Measurements from ENCODE around the gene MAPT.
"Not testable (repeated sequence)": the region's sequence is repeated elsewhere in the genome, so short reads cannot be mapped to it uniquely, and the experiment has no call there.

Gene MAPT

GRCh38 chr17:45900723-45901415, 6.5 kb downstream of the MAPT start:
- no peak for DNase-seq (ENCODE audit: low read depth)

DNA sequence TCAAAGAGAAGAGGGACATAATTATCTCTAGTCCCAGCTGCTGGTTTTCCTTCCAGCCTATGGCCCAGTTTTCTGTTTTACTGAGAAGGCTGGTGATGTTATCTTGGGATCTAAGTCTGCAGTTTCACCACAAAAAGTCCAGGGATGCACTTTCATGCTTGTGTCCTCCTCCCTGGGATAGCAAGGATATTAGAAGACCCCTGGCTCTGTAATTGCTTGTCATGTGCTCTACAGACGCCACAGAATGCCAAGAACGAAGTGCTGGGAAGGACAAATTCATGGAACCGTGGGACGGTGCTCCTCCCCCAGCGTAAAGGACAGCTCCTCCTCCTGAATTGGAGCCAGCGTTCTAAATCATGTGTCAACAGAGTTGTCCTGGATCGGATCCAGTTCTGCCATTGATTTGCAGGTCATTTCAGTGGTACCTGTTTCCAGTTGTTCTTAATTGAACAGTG, 8.6 kb downstream of the MAPT start:
- DNase-seq (ENCODE audit: low read depth): no peak

- no peak for DNase-seq (ENCODE audit: low read depth)
Observed at GRCh38 chr17:45904866-45905265, 10.5 kb downstream of the MAPT start.

GRCh38 chr17:45905814-45906213, 11.5 kb downstream of the MAPT start:
- no peak for DNase-seq (ENCODE audit: low read depth)

- DNase-seq (ENCODE audit: low read depth): no peak
Observed at GRCh38 chr17:45906237-45906636, 11.9 kb downstream of the MAPT start.

- no peak for DNase-seq (ENCODE audit: low read depth)
Observed at GRCh38 chr17:45906927-45907622, 12.7 kb downstream of the MAPT start.

DNA sequence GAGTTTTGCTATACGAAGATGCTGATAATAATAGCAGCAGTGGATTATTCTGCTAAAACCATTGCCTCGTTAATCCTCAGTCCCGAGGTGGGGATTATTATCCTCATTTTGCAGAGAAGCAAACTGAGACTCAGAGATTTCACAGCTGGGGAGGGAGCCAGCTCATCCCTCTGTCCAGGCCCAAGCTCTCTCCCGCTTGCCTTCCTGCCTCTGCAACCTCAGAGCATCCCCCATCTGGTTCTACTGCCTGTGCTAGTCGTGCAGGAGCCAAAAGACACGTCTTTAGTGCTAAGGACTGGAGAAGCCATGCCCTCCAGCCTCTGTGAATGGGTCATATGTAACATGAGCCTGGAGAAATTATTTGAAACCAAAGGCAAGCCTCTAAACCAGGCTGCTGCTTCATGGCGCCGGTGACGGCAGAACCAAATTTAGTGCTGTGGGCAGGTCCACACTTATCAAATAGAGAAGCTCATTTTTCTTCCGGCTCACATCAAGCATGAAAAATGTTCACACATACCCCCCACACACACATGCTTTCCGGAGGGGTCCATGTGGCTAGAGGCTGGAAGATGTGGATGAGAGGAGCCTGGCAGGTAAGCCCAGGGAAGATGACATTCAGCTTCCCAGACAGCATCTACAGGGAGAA, 13.5 kb downstream of the MAPT start:
- no peak for DNase-seq (ENCODE audit: low read depth)

GRCh38 chr17:45908460-45908859, 14.1 kb downstream of the MAPT start:
- no peak for DNase-seq (ENCODE audit: low read depth)

DNA sequence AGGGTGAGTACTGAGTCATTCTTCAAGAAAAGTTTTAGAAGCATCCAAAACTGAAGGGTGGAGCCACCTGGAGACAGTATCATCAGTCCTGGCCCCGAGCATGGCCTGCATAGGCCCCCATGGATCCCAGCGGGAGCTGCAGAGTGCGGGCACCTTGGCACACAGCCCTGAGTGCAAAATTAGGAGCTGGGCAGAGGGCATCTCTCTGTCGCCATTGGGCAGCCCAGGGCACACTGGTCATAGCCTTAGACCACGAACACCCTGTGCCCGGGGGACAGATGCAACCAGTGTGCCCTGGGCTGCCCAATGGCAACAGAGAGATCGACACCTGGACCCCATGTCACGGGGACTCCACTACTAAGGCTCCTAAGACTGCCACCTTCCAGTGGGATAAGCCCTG, 14.6 kb downstream of the MAPT start:
- no peak for DNase-seq (ENCODE audit: low read depth)

DNA sequence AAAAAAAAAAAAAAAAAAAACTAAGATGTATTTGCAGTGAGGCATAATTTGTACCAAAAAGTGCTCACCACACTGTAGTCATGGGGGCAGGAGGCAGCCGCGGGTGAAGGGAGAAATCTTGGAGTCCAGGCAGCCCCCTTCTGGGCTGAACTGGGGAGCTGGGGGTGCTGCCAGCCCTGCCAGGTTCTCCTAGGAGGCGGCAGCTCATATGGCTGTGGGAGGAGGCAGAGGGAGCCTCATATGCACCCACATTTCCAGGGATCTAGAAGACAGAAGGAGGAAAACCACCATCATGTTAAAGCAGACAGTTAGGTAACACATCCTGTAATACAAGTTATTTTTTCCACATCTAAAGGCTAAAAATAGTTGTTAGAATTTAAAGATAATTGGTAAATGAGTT, 16.3 kb downstream of the MAPT start:
- no peak for DNase-seq (ENCODE audit: low read depth)

GRCh38 chr17:45912319-45912718, 18.0 kb downstream of the MAPT start:
- DNase-seq (ENCODE audit: low read depth): no peak

- not testable (repeated sequence) for DNase-seq (ENCODE audit: low read depth)
Observed at GRCh38 chr17:45913030-45913429, 18.7 kb downstream of the MAPT start.

DNA sequence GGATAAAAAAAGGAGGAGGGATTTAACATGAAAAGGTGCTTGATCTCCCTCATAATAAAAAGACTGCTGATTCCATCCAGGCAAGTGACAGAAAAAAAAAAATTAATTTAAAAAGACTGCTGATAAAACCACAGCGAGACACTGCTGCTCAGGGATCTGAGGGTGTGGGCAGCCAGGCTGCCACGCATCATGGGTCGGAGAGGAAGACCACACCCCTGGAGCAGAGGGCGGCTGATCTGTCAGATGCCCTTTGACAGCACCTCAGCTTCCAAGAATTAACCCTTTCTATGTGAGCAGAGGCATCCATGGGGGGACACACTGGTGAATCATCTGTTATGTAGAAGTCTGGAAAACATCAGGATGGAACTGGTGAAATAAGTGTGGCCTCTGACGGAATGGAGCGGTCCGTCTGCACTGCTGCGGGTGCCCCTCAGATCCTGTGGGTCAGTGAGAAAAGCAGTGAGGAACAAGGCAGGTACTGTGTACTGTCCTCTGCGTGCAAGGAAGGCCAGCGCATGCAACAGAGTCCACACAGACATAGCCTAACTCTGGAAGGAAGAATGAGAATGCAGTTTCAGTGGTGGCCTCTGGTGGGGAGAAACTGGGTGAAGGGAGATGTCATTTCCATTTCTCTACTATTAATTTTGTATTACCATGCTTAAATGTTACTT, 19.8 kb downstream of the MAPT start:
- no peak for DNase-seq (ENCODE audit: low read depth)

GRCh38 chr17:45915263-45915662, 20.9 kb downstream of the MAPT start:
- no peak for DNase-seq (ENCODE audit: low read depth)

- DNase-seq (ENCODE audit: low read depth): no peak
Observed at GRCh38 chr17:45917081-45917480, 22.7 kb downstream of the MAPT start.

GRCh38 chr17:45918241-45918745, 23.9 kb downstream of the MAPT start:
- no peak for DNase-seq (ENCODE audit: low read depth)

GRCh38 chr17:45919136-45919535, 24.8 kb downstream of the MAPT start:
- no peak for DNase-seq (ENCODE audit: low read depth)

DNA sequence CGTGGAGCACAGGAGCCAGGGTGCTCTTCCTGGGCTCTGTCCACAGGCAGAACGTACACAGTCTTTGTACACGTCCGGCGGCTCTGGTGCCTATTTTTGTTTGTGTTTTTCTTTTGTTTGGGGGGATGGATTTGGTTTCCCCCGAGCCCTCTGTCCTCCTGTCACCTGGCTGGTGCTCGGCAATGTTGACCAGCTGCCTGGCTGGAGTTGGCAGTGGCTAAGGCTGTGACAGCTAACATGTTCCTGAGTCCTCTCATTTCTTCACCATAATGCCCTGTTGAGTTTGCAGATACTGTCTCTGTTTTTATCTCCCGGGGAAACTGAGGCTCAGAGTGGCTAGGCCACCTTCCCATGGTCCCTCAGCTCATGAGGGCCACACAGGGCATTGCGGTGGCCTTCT, 25.7 kb downstream of the MAPT start:
- DNase-seq (ENCODE audit: low read depth): no peak

- DNase-seq (ENCODE audit: low read depth): no peak
Observed at GRCh38 chr17:45923511-45924268, 29.3 kb downstream of the MAPT start.

- DNase-seq (ENCODE audit: low read depth): no peak
Observed at GRCh38 chr17:45924332-45924820, 30.0 kb downstream of the MAPT start.

DNA sequence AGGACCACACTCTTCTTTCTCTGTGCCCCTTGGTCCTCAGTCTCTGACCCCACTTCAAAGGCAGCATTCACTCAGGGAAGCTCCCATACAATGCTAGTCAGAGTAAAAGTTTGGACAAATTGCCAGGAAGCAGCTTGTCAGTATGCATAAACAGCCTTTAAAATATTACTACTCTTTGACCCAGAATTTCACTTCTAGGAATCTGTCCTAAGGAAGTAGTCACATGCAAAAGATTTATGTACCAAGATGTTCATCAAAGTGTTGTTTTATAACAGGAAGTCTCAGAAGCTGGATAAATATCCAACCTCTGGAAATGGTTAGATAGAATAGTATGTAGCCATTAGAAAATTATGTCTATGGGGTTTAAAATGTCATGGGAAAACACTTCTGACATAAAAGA, 31.0 kb downstream of the MAPT start:
- DNase-seq (ENCODE audit: low read depth): no peak

DNA sequence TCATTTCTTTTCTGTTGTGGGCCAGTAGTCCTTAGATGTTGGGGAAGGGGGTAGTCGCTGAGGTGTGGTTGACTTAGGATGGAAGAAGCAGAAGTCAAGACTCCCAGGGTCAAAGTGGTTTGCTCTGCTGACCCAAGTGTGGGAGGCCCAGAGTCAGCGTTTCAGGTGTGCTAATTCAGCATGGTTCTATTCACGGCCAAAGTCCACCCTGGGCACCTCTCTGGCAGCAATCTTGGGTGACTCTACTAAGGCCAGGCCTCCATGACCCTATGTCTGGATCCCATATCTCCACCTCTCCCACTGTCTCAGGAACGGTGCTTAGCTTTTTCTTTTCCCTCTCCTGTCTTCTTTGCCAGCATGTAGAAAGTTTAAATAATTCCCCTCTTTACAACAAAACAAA, 32.9 kb downstream of the MAPT start:
- DNase-seq (ENCODE audit: low read depth): no peak
